GM21515 (cell line): ENCODE measurements around the gene PHACTR2.
"Not testable (repeated sequence)": the region's sequence is repeated elsewhere in the genome, so short reads cannot be mapped to it uniquely, and the experiment has no call there.

Source experiments
- ATAC-seq: cut with Tn5 transposase; IDR thresholded peaks from one replicate; pipeline ENCODE4 v1.9.1; 2021; ENCODE audit not compliant: unreplicated experiment

Gene PHACTR2

DNA sequence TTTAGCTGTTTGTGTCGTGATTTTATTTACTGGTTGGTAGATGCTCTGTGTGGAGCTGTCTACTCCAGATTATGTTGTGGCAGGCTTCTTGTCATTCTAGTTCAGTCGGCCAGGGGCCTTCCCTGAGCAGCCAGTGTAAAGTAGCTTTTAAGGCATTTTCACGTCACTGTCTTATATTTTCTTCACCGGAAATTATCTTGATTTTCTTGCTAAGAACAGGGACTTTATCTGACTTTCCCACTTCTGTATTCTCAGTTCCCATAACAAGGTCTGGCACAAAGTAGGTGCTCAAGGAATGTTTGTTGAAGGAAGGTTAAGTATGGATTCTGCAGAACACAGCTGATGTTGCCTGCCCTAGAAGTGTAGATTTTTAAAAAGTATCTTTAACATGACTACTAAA is 166.2 kb downstream of the PHACTR2 start:
- ATAC-seq: no peak

GRCh38 chr6:143845033-143845432 is 167.3 kb downstream of the PHACTR2 start:
- ATAC-seq: no peak

DNA sequence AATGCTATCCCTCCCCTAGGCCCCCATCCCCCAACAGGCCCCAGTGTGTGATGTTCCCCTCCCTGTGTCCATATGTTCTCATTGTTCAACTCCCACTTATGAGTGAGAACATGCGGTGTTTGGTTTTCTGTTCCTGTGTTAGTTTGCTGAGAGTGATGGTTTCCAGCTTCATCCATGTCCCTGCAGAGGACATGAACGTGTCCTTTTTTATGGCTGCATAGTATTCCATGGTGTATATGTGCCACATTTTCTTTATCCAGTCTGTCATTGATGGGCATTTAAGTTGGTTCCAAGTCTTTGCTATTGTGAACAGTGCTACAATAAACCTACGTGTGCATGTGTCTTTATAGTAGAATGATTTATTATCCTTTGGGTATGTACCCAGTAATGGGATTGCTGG is 173.9 kb downstream of the PHACTR2 start:
- not testable (repeated sequence) for ATAC-seq

DNA sequence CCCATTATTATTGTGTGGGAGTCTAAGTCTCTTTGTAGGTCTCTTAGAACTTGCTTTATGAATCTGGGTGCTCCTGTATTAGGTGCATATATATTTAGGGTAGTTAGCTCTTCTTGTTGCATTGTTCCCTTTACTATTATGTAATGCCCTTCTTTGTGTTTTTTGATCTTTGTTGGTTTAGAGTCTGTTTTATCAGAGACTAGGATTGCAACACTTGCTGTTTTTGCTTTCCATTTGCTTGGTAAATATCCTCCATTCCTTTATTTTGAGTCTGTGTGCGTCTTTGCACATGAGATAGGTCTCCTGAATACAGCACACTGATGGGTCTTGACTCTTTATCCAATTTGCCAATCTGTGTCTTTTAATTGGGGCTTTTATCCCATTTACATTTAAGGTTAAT is 177.3 kb downstream of the PHACTR2 start:
- ATAC-seq: not testable (repeated sequence)

GRCh38 chr6:143856762-143857161 is 179.0 kb downstream of the PHACTR2 start:
- not testable (repeated sequence) for ATAC-seq

- ATAC-seq: no peak
Observed at GRCh38 chr6:143857651-143858050, 179.9 kb downstream of the PHACTR2 start.

GRCh38 chr6:143859891-143860660 is 182.3 kb downstream of the PHACTR2 start:
- ATAC-seq: no peak

GRCh38 chr6:143863771-143864170 is 186.0 kb downstream of the PHACTR2 start:
- ATAC-seq: no peak

DNA sequence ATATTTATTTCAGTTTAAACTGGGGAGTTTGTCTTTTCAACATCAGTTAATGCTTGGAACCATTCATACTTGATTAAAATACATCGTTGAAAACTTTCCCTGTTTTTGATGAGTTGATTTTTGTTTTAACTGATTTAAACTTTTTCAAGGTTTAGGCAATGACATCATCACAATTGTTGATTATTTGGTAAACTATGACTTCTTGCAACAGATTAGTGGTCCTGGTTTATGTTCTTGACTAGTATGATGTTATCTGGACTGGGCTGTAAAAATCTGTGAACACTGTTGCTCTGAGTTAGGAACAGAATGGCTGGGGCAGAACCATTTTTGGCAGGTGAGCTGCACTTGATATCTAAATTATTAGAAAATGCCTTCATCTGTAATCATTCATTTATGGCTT is 186.5 kb downstream of the PHACTR2 start, which contains the start of gene ZC2HC1B:
ZC2HC1B (plus strand) TSS at position 241 of the 400 bp plus-strand sequence; CDS start at position 307, 66 bp downstream.
- ATAC-seq: no peak

DNA sequence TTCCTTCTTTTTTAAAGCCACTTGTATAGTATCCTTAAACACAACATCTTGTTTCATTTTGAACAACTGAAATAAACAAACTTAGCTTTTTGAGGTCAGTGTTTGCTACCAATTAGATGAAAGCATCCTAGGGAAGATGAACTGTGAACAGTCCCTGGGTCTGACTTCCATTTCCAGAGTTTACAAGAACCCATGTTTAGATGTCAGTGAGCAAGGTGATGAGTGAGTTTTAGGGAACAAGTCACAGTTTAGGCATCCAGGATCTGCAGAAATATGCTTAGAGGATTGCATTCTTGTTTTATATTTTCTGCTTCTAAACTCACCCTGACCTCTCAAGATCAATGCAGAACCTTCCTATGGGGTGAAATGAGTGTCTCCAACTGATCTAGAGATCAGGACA is 189.5 kb downstream of the PHACTR2 start:
- ATAC-seq: no peak

GRCh38 chr6:143868808-143869207 is 191.0 kb downstream of the PHACTR2 start:
- not testable (repeated sequence) for ATAC-seq

DNA sequence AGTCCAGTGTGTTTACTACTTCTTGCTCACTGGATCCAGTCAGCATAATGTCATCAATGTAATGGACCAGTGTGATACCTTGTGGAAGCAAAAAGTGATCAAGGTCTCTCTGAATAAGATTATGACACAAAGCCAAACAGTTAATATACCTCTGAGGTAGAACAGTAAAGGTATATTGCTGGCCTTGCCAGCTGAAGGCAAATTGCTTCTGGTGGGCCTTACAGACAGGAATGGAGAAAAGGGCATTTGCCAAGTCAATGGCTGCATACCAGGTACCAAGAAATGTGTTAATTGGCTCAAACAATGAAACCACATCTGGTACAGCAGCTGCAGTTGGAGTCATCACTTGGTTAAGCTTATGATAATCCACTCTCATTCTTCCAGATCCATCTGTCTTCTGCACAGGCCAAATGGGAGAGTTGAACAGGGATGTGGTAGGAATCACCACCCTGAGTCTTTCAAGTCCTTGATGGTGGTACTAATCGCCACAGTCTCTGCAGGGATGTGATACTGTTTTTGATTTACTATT is 193.5 kb downstream of the PHACTR2 start:
- ATAC-seq: not testable (repeated sequence)

DNA sequence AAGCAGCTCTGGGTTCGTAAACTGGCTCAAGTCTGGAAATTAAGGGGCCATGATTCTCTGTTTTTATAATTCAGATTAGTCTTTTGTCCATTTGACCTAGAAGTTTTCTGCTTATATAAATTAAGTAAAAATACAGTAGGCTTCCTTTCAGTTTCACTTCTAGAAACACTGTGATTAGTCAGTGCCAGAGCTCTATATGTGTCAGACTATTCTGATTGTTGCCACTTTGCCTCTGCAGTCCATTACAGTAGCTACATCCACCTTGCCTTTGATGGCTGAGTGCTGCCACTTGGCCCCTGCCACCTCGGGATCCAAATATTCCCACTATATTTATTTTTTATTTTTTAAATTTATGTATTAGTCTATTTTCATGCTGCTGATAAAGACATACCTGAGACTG is 194.4 kb downstream of the PHACTR2 start:
- peak; percentile 85 for ATAC-seq

DNA sequence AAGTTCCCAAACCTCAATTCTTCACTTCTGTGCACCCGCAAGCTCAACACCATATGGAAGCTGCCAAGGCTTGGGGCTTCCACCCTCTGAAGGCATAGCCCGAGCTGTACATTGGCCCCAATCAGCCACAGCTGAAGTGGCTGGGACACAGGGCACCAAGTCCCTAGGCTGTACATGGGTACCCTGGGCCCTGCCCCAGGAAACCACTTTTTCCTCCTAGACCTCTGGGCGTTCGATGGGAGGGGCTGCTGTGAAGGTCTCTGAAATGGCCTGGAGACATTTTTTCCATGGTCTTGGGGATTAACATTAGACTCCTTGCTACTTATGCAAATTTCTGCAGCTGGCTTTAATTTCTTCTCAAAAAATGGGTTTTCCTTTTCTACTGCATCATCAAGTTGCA is 195.8 kb downstream of the PHACTR2 start:
- not testable (repeated sequence) for ATAC-seq

DNA sequence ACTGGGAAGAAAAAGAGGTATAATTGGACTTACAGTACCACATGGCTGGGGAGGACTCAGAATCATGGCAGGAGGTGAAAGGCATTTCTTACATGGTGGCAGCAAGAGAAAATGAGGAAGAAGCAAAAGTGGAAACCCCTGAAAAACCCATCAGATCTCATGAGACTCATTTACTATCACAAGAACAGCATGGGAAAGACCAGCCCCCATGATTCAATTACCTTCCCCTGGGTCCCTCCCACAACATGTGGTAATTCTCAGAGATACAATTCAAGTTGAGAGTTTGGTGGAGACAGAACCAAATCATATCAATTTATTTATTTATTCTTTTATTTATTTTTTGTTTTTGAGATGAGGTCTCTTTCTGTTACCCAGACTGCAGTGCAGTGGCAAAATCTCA is 196.7 kb downstream of the PHACTR2 start:
- not testable (repeated sequence) for ATAC-seq

DNA sequence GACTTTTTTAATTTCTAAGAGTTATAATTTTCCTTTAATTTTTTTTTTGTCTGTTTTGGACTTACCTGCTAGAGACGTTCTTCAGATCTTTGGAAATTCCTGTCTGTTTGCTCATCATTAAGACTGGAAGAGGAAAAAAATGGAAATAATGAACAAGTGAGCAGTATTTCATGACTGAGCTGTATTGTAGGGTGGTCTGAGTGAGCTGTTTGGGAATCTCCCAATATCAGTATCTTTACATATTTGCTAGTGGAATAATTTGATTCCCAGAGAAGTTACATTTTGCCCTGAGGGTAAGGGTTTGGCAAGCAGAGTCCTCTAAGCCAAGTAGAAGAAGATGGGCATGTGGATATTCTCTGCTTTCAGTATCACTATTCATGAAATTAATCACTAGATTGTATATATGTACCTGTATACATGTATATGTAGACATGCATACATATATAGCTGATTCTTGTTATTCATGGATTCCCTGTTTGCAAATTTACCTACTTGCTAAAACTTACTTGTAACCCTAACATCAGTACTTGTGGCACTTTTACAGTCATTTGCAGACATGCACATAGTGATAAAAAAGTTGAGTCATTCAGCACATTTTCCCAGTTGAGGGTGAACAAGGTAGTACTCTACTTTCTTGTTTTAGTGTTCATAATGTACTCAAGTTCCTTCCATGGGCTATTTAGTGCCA is 200.0 kb downstream of the PHACTR2 start:
- no peak for ATAC-seq

GRCh38 chr6:143878272-143878760 is 200.6 kb downstream of the PHACTR2 start:
- no peak for ATAC-seq

DNA sequence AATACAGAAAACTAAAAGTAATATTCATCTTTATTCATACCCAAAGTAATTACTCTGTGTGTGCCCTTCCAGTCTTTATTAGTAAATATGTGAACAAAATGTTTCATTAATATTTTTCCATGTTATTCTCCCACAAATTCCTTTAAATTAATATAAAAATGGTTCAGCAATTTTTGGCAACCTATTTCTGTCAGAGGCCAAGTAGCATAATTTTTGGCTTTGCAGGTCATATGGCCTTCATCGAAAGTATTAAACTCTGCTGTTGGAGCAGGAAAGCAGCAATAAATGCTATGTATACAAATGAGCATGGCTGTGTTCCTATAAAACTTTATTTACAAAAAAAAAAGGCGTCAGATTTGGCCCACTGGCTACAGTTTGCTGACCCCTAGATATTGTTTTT is 202.6 kb downstream of the PHACTR2 start:
- ATAC-seq: no peak
